ENCODE results near the gene KDM2B.

Gene KDM2B

DNA sequence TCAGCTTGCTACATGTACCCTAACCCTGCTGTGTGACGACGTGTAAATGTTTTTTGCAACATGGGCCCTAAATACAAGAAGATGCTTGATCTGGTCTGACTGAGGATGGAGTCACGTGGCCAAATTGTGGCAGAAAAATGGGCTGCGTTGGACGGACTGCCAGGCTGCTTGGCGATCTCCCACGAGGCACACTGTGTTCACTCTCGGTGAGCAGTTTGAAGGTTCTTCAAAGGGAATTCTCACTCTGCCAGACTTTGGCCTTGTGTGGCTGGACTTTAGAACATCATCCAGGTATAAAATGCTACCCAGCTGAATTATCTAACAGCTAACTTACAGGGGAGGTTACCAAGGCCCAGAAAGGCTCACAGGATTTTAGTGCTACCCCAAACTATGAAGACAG, 85.1 kb downstream of the KDM2B start:
- no peak overlapping the region for H3K4me3 ChIP-seq (ENCODE audit: low read depth, low read length, poor library complexity, severe bottlenecking)
- no peak overlapping the region for H2AFZ ChIP-seq (ENCODE audit: low read length)
- H3F3A ChIP-seq (ENCODE audit: insufficient read depth, low read length), result peaks cover 3% of the 10 kb centered on the region; the same call in 1 of the 2 replicates
- H3K9me2 ChIP-seq (ENCODE audit: low read depth, low read length), result no peaks in the 10 kb centered on the region
- H3K4me1 ChIP-seq (ENCODE audit: insufficient read depth, low read length, severe bottlenecking), result peaks cover 23% of the 10 kb centered on the region
- H3K9me3 ChIP-seq (ENCODE audit: low read length), result no peaks in the 10 kb centered on the region
- H3K27me3 ChIP-seq (ENCODE audit: insufficient read depth, low read length), result no peaks in the 10 kb centered on the region
- TF ChIP-seq EZH2 (IDR thresholded peaks at IDR 0.05; ENCODE audit: borderline replicate concordance, low read length), result no peak
- TF ChIP-seq, protein P1, sequence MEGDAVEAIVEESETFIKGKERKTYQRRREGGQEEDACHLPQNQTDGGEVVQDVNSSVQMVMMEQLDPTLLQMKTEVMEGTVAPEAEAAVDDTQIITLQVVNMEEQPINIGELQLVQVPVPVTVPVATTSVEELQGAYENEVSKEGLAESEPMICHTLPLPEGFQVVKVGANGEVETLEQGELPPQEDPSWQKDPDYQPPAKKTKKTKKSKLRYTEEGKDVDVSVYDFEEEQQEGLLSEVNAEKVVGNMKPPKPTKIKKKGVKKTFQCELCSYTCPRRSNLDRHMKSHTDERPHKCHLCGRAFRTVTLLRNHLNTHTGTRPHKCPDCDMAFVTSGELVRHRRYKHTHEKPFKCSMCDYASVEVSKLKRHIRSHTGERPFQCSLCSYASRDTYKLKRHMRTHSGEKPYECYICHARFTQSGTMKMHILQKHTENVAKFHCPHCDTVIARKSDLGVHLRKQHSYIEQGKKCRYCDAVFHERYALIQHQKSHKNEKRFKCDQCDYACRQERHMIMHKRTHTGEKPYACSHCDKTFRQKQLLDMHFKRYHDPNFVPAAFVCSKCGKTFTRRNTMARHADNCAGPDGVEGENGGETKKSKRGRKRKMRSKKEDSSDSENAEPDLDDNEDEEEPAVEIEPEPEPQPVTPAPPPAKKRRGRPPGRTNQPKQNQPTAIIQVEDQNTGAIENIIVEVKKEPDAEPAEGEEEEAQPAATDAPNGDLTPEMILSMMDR (IDR thresholded peaks at IDR 0.05; ENCODE audit: low read length), result no peak
- no peak overlapping the region for H3K9ac ChIP-seq (ENCODE audit: low read length)
- no peak overlapping the region for H3K4me2 ChIP-seq (ENCODE audit: low read length)
- no peaks in the 10 kb centered on the region for H3K79me2 ChIP-seq (ENCODE audit: insufficient read depth, low read length)
- no peaks in the 10 kb centered on the region for H4K20me1 ChIP-seq (ENCODE audit: insufficient read depth, low read length)
- H3K27ac ChIP-seq (ENCODE audit: low read depth, low read length, poor library complexity, severe bottlenecking), result no peak overlapping the region
- H3K36me3 ChIP-seq (ENCODE audit: insufficient read depth, low read length), result peaks cover 7% of the 10 kb centered on the region

DNA sequence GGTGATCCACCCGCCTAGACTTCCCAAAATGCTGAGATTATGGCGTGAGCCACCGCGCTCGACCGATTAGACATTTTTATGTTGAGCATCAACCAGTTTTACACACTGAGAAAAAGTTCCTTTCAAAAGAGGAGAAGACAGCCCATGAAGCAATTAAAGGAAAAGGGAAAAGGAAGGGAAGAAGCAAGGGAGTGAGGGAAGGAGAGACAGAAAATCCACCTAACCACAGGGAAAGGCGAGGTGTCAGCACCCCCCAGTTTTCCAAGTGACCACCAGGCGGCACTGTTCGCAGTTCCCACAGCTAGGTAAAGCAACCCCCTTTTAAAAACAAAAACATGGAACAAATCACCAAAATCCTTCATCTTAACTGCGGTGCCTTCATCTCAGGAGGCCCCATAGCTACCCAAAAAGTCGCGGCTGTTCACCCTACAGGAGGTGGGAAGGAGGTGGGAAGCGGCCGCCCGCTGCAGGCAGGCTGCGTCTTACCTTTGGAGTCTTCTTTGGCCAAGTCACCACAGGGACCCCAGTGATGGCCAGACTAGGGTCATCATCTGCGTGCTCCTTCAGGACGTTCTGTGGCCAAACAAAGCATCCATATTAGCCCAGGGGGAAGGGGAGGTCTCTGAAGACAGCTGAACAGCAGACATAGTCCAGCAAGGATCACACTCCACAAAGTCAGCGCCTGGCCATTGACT, 86.6 kb downstream of the KDM2B start:
- no peaks in the 10 kb centered on the region for H3K27me3 ChIP-seq (ENCODE audit: insufficient read depth, low read length)
- no peaks in the 10 kb centered on the region for H3K9me2 ChIP-seq (ENCODE audit: low read depth, low read length)
- no peak overlapping the region for H3K27ac ChIP-seq (ENCODE audit: low read depth, low read length, poor library complexity, severe bottlenecking)
- H3K4me3 ChIP-seq (ENCODE audit: low read depth, low read length, poor library complexity, severe bottlenecking), result no peak overlapping the region
- H3K4me1 ChIP-seq (ENCODE audit: insufficient read depth, low read length, severe bottlenecking), result peaks cover 21% of the 10 kb centered on the region
- H3K9ac ChIP-seq (ENCODE audit: low read length), result no peak overlapping the region
- H3K79me2 ChIP-seq (ENCODE audit: insufficient read depth, low read length), result no peaks in the 10 kb centered on the region
- H3K9me3 ChIP-seq (ENCODE audit: low read length), result no peaks in the 10 kb centered on the region
- H2AFZ ChIP-seq (ENCODE audit: low read length), result no peak overlapping the region
- no peak overlapping the region for H3K4me2 ChIP-seq (ENCODE audit: low read length)
- TF ChIP-seq EZH2 (IDR thresholded peaks at IDR 0.05; ENCODE audit: borderline replicate concordance, low read length), result no peak
- TF ChIP-seq, protein P1 (IDR thresholded peaks at IDR 0.05; ENCODE audit: low read length), result peak; percentile 94
- H3K36me3 ChIP-seq (ENCODE audit: insufficient read depth, low read length), result peaks cover 7% of the 10 kb centered on the region
- H3F3A ChIP-seq (ENCODE audit: insufficient read depth, low read length), result peaks cover 3% of the 10 kb centered on the region; the same call in 1 of the 2 replicates
- no peaks in the 10 kb centered on the region for H4K20me1 ChIP-seq (ENCODE audit: insufficient read depth, low read length)

DNA sequence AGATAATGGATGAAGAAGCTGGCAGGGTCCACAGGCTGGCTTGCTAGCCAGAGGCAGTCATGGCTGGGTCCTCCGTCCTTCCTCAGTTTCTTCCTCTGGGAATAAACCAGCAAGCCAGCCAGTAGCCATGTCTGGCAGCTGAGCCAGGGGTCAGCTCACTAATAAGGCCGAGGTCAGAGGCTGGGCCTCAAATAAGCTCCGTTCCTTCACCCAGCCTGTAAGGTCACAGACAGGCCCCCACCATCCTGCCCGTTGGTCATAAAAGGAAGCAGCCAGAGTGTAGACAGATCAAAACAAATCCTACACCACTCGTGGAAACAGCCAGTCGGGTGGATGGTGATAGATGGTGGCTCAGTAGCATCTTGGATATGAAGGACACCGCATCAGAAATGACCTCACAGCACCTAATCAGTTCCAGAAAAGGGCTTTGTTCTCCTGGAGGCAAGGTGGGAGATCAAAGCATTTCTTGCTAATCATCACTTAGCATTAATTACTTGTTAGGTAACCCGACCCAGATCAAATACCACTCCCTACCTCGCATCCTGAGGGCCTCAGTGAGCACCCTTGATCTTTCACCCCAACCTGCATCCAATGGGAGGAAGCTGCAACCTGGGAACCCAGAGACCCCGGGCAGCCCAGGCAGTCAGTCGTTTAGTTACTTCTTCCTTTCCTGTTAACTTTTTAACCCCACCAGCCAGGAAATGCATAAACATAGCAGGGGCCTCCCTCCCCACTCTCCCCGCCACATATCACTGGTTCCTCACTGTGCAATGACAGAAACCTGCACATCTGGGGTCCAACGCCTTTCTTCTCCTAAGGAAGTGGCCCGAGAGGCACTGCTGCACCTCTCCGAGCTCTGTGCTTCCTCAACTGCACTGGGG, 90.2 kb downstream of the KDM2B start:
- H3K27me3 ChIP-seq (ENCODE audit: insufficient read depth, low read length), result no peaks in the 10 kb centered on the region
- no peak overlapping the region for H2AFZ ChIP-seq (ENCODE audit: low read length)
- H3K27ac ChIP-seq (ENCODE audit: low read depth, low read length, poor library complexity, severe bottlenecking), result peak overlapping the region; percentile 63
- H3K9me3 ChIP-seq (ENCODE audit: low read length), result no peaks in the 10 kb centered on the region
- no peaks in the 10 kb centered on the region for H3K9me2 ChIP-seq (ENCODE audit: low read depth, low read length)
- peaks cover 15% of the 10 kb centered on the region for H3K4me1 ChIP-seq (ENCODE audit: insufficient read depth, low read length, severe bottlenecking)
- peak overlapping the region; percentile 18; the same call in 1 of the 2 replicates for H3K9ac ChIP-seq (ENCODE audit: low read length)
- no peak for TF ChIP-seq EZH2 (IDR thresholded peaks at IDR 0.05; ENCODE audit: borderline replicate concordance, low read length)
- TF ChIP-seq, protein P1 (IDR thresholded peaks at IDR 0.05; ENCODE audit: low read length), result no peak
- no peaks in the 10 kb centered on the region for H3K79me2 ChIP-seq (ENCODE audit: insufficient read depth, low read length)
- H4K20me1 ChIP-seq (ENCODE audit: insufficient read depth, low read length), result no peaks in the 10 kb centered on the region
- peaks cover 3% of the 10 kb centered on the region; the same call in 1 of the 2 replicates for H3F3A ChIP-seq (ENCODE audit: insufficient read depth, low read length)
- H3K36me3 ChIP-seq (ENCODE audit: insufficient read depth, low read length), result peaks cover 7% of the 10 kb centered on the region
- H3K4me2 ChIP-seq (ENCODE audit: low read length), result peak overlapping the region; percentile 35
- no peak overlapping the region for H3K4me3 ChIP-seq (ENCODE audit: low read depth, low read length, poor library complexity, severe bottlenecking)
